Panc1 (cell line): Measurements from ENCODE around the gene FOSB. TPM values are rescaled to one million over a fixed set of nuclear protein-coding genes. Genes with fewer than 3 reads are reported as not detected.

Experiments
- ATAC-seq: fragments of 200-7000 bp; cut with Tn5 transposase; 2 replicates; pipeline ENCODE4 v1.9.1; 2020; ENCODE audit warnings: mild to moderate bottlenecking, moderate library complexity
- BruUV-seq: library from RNA; stranded (reverse); fragments of 400-500 nt; replicated peaks from 2 replicates; lab custom pipeline; 2021; lab: Mats Ljungman, UMichigan
- CTCF ChIA-PET: fragments of 300-600 bp; sonication (Branson Sonifier 250); formaldehyde crosslinking; loops from one replicate; lab custom pipeline; 2022; ENCODE audit warnings: antibody characterized with exemption; lab: Charles Lee
- POLR2A ChIA-PET: fragments of 300-600 bp; sonication (Branson Sonifier 250); formaldehyde crosslinking; loops from one replicate; lab custom pipeline; 2022; ENCODE audit warnings: antibody characterized with exemption; lab: Charles Lee
- DNase-seq: peaks from one replicate; pipeline ENCODE4 v3.0.0-alpha.2; 2010; ENCODE audit warnings: low read depth, low spot score
- H3K27ac ChIP-seq: 2 replicates; pipeline ENCODE4 v1.5.1; 2011; ENCODE audit warnings: mild to moderate bottlenecking, low read length, inconsistent platforms
- H3K27me3 ChIP-seq: fragments of 200-500 bp; sonication (Bioruptor generic); 2 replicates; pipeline ENCODE4 v1.6.0; 2014; ENCODE audit warnings: low read length, inconsistent platforms; ENCODE audit not compliant: control insufficient read depth, insufficient read depth
- H3K36me3 ChIP-seq: fragments of 200-500 bp; sonication (Bioruptor generic); 2 replicates; pipeline ENCODE4 v1.5.1; 2014; ENCODE audit warnings: inconsistent platforms, mild to moderate bottlenecking, low read length, moderate library complexity; ENCODE audit not compliant: control insufficient read depth, insufficient read depth
- H3K4me1 ChIP-seq: 2 replicates; pipeline ENCODE4 v1.5.1; 2011; ENCODE audit warnings: inconsistent platforms, mild to moderate bottlenecking, low read length, moderate library complexity; ENCODE audit not compliant: control insufficient read depth, insufficient read depth
- H3K4me3 ChIP-seq, 2 experiments: 2 replicates each; pipeline ENCODE4 v1.5.1; 2011 to 2012; ENCODE audit warnings: low read depth in 2 of 2, low read length in 2 of 2, mild to moderate bottlenecking in 2 of 2, inconsistent platforms in 1 of 2, moderate library complexity in 1 of 2
- H3K9me3 ChIP-seq: fragments of 200-500 bp; sonication (Bioruptor generic); 2 replicates; pipeline ENCODE4 v1.5.1; 2014; ENCODE audit warnings: low read depth, mild to moderate bottlenecking, inconsistent platforms, low read length, moderate library complexity; ENCODE audit not compliant: control insufficient read depth, insufficient read depth
- POLR2AphosphoS5 ChIP-seq: IDR thresholded peaks from 2 replicates; pipeline ENCODE4 v1.6.1; 2012; ENCODE audit warnings: mild to moderate bottlenecking, low read depth, low read length, moderate library complexity
- REST ChIP-seq, 2 experiments: IDR thresholded peaks; 2 replicates each; pipeline ENCODE4 v1.6.1; 2011 to 2012; ENCODE audit warnings: low read depth in 2 of 2, control low read depth in 1 of 2, low read length in 1 of 2, mild to moderate bottlenecking in 1 of 2, moderate library complexity in 1 of 2; ENCODE audit not compliant: insufficient read depth in 1 of 2
- SIN3A ChIP-seq: IDR thresholded peaks from 2 replicates; pipeline ENCODE4 v1.6.1; 2012; ENCODE audit warnings: low read depth, mild to moderate bottlenecking, low read length, moderate library complexity, borderline replicate concordance; ENCODE audit not compliant: insufficient read depth
- TCF7L2 ChIP-seq: IDR thresholded peaks from 2 replicates; pipeline ENCODE4 v1.6.1; 2011; ENCODE audit warnings: mild to moderate bottlenecking, low read depth, low read length, inconsistent platforms
- in situ Hi-C: cut with HindIII; loops from 2 replicates; pipeline ENCODE4 v1.10.0; 2016; ENCODE audit warnings: low sequenced_read_pairs, low pct_unique_long_range_greater_than_20kb
- intact Hi-C: fragments of 100-400 bp; cut with micrococcal nuclease; formaldehyde crosslinking; loops from one replicate; pipeline ENCODE4 v1.10.0; 2022; ENCODE audit not compliant: unreplicated experiment
- total RNA-seq: library from RNA; stranded (reverse); gene quantifications from one replicate; pipeline ENCODE4 v1.2.1, GENCODE V29; 2021; ENCODE audit not compliant: unreplicated experiment
- TF ChIP-seq, protein P1 (sequence below): fragments of 450-650 bp; IDR thresholded peaks from 2 replicates; pipeline ENCODE4 v1.5.1; 2017; ENCODE audit warnings: mild to moderate bottlenecking

FOSB gene
- total RNA-seq, 1 experiment from 2014 or later, result 13.4 TPM

DNA sequence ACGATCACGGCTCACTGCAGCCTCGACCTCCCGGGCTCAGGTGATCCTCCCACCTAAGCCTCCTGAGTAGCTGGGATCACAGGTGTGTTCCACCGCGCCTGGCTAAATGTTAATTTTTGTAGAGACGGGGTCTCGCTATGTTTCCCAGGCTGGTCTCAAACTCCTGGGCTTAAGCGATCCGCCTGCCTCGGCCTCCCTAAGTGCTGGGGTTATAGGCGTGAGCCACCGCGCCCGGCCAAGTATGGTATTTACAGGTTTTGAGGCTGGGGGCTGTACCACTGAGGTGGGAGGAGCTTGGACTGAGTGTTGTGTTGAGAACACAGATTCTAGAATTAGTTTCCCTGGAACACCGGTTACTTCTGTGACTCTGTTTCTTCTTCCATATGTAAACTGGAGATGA, 30.0 kb downstream of the FOSB start:
- DNase-seq (no peak), ATAC-seq (no peak)
- no peak for TF ChIP-seq POLR2AphosphoS5
- no peak for TF ChIP-seq TCF7L2
- no peak for TF ChIP-seq SIN3A
- TF ChIP-seq REST (IDR thresholded peaks at IDR 0.05; ENCODE audit: insufficient read depth in 1 of 2, low read depth in 2 of 2, low read length in 1 of 2), result no peak
- TF ChIP-seq, protein P1, sequence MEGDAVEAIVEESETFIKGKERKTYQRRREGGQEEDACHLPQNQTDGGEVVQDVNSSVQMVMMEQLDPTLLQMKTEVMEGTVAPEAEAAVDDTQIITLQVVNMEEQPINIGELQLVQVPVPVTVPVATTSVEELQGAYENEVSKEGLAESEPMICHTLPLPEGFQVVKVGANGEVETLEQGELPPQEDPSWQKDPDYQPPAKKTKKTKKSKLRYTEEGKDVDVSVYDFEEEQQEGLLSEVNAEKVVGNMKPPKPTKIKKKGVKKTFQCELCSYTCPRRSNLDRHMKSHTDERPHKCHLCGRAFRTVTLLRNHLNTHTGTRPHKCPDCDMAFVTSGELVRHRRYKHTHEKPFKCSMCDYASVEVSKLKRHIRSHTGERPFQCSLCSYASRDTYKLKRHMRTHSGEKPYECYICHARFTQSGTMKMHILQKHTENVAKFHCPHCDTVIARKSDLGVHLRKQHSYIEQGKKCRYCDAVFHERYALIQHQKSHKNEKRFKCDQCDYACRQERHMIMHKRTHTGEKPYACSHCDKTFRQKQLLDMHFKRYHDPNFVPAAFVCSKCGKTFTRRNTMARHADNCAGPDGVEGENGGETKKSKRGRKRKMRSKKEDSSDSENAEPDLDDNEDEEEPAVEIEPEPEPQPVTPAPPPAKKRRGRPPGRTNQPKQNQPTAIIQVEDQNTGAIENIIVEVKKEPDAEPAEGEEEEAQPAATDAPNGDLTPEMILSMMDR, result no peak
- H3K9me3 ChIP-seq, result no peaks in the 10 kb centered on the region
- no peaks in the 10 kb centered on the region for H3K27me3 ChIP-seq
- peaks cover 3% of the 10 kb centered on the region; the same call in 1 of the 2 replicates for H3K4me1 ChIP-seq
- no peak overlapping the region for H3K27ac ChIP-seq
- H3K4me3 ChIP-seq, result no peak overlapping the region
- ChIA-PET POLR2A (interaction anchor here (0.6 kb wide), 1 partner anchor 194 kb away, joined by 4 read pairs; the partner anchor contains the start of gene SNRPD2), CTCF (interaction anchor here (1.1 kb wide), 1 partner anchor 13 kb away, joined by 5 read pairs; no protein-coding TSS in a partner anchor)
- no TSS peak for BruUV-seq
- in situ Hi-C loops (no loop called here), intact Hi-C loops (no loop called here)
- H3K36me3 ChIP-seq, result no peaks in the 10 kb centered on the region

DNA sequence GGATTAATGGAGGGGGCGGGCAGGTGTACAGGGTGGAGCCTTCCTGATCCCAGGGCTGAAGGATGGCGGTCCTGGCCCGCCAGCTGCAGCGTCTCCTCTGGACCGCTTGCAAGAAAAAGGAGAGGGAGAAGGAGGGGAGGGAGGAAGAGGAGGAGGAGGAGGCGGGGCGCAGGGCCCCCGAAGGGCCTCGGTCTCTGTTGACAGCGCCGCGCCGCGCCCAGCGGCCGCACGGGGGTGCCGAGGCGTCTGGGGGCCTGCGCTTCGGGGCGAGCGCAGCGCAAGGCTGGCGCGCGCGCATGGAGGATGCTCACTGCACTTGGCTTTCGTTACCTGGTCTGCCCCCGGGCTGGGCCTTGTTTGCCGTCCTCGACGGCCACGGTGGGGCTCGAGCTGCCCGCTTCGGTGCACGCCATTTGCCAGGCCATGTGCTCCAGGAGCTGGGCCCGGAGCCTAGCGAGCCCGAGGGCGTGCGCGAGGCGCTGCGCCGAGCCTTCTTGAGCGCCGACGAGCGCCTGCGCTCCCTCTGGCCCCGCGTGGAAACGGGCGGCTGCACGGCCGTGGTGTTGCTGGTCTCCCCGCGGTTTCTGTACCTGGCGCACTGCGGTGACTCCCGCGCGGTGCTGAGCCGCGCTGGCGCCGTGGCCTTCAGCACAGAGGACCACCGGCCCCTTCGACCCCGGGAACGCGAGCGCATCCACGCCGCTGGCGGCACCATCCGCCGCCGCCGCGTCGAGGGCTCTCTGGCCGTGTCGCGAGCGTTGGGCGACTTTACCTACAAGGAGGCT, 30.8 kb downstream of the FOSB start, which contains the start of gene PPM1N:
Gene PPM1N, plus strand, starts transcription at position 33 of the 785 bp plus-strand sequence. Its CDS starts 30 bp downstream, at position 63.
- ChIA-PET CTCF (no interaction called here), POLR2A (no interaction called here)
- intact Hi-C loops, result no loop called here

More for the DNA sequence above, 30.8 kb downstream of the FOSB start, which contains the start of gene PPM1N:
- TF ChIP-seq POLR2AphosphoS5, result no peak
- no peak for TF ChIP-seq REST (IDR thresholded peaks at IDR 0.05; ENCODE audit: insufficient read depth in 1 of 2, low read depth in 2 of 2, low read length in 1 of 2)
- no peak for TF ChIP-seq TCF7L2
- no peak for TF ChIP-seq SIN3A
- TF ChIP-seq, protein P1, result no peak
- ATAC-seq, result no peak
- H3K27ac ChIP-seq, result peak within 1 kb of the TSS; percentile 65
- in situ Hi-C loops, result no loop called here
- H3K4me3 ChIP-seq, result peak within 1 kb of the TSS; percentile 41 to 60
- H3K27me3 ChIP-seq, result no peaks in the 10 kb centered on the region
- no peaks in the 10 kb centered on the region for H3K9me3 ChIP-seq
- no peaks in the 10 kb centered on the region for H3K36me3 ChIP-seq
- no TSS peak for BruUV-seq
- no peak for DNase-seq
- H3K4me1 ChIP-seq, result peaks cover 3% of the 10 kb centered on the region; the same call in 1 of the 2 replicates
